ENCODE data around the gene SPTY2D1.
"Not testable (repeated sequence)": the region's sequence is repeated elsewhere in the genome, so short reads cannot be mapped to it uniquely, and the experiment has no call there.

Gene SPTY2D1

DNA sequence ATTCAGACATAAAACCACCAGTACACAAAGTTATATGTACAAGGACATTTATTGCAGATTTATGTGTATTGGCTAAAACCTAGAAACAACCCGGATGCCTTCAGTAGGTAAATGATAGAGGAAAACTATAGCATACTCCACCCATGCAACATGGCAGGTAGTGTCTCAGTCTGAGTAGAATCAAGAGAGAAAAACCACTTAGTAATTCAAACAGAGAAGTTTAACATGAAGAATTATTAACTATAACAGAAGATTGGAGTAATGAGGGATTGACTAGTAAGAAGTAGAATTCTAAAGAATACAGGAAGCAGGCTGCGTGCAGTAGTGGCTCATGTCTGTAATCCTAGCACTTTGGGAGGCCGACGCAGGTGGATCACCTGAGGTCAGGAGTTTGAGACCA is 16.2 kb upstream of the SPTY2D1 start:
- no peak for DNase-seq (ENCODE audit: low read depth in 1 of 2, low spot score in 1 of 2)
- no peak for TF ChIP-seq JUND (IDR thresholded peaks at IDR 0.05; ENCODE audit: low read depth)
- in situ Hi-C loops (cut with HindIII; ENCODE audit: low pct_unique_long_range_greater_than_20kb, low sequenced_read_pairs) = no loop called here

GRCh38 chr11:18643034-18643433 is 8.9 kb upstream of the SPTY2D1 start:
- DNase-seq (ENCODE audit: low read depth in 1 of 2, low spot score in 1 of 2); in situ Hi-C loops (cut with HindIII; ENCODE audit: low pct_unique_long_range_greater_than_20kb, low sequenced_read_pairs): not testable (repeated sequence)

- no peak for TF ChIP-seq JUND (IDR thresholded peaks at IDR 0.05; ENCODE audit: low read depth)
- no peak for DNase-seq (ENCODE audit: low read depth in 1 of 2, low spot score in 1 of 2)
- in situ Hi-C loops (cut with HindIII; ENCODE audit: low pct_unique_long_range_greater_than_20kb, low sequenced_read_pairs) = no loop called here
Observed at GRCh38 chr11:18641677-18642076, 7.5 kb upstream of the SPTY2D1 start.

DNA sequence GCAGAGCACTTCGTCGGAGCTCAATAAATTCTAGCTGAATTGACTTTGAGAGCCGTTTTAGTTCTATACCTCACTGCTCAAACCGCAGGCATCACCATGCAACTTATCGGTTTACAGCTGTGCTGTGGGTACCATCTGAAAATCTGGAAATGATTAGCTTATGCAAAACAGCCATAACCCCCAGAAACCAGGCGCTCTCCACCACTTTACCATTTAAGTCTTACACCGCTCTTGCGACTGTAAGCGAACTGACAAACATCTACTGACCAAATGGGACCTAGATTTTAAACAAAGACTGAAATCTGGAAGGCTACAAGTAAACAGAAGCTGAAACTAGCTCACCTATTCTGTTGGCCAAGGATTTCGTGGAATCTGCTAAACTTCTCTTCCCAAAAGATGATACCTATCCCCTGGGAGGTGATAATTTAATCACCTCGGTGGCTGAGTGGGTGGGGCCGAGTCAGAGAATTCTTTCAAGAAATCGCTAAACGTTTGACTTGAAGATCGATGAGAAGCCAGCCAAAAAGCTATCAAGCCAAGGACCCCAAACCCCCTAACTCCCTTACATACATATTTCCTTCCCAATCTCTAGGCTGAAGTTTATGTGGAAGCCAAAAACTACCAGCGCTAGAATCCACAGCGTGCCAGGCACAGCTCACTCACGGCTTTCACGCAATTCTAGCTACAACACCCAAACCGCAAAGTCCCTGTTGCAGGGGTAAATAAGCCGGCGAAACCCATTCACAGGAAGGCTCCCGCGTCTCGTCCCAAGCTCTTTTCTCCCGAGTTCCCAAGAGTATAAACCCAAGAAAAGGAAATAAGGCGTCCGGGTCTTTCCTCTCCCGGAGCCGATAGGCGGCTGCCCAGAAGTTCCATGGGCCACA is 644 bp downstream of the SPTY2D1 start:
- no peak for TF ChIP-seq JUND (IDR thresholded peaks at IDR 0.05; ENCODE audit: low read depth)
- in situ Hi-C loops (cut with HindIII; ENCODE audit: low pct_unique_long_range_greater_than_20kb, low sequenced_read_pairs) = no loop called here
- DNase-seq (ENCODE audit: low read depth in 1 of 2, low spot score in 1 of 2) = no peak

DNA sequence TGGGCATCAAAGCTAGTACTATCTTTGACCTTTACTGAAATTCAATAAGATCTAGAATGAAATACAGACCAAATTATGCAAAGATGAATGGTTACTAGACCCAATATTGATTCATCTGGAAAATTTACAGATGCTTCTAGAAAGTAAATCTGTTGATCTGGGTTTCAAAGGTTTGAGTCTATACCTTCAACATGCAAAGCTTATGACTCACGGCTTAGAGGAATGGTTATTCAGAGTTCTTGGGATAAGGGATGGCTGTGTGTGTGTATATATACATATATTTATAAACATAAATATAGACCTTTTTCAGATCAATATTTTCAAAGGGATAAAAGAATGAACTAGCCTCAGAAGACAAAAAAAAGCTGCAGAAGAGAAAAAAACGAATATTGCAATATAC is 1.3 kb downstream of the SPTY2D1 start:
- in situ Hi-C loops (cut with HindIII; ENCODE audit: low pct_unique_long_range_greater_than_20kb, low sequenced_read_pairs) = no loop called here
- no peak for TF ChIP-seq JUND (IDR thresholded peaks at IDR 0.05; ENCODE audit: low read depth)

DNA sequence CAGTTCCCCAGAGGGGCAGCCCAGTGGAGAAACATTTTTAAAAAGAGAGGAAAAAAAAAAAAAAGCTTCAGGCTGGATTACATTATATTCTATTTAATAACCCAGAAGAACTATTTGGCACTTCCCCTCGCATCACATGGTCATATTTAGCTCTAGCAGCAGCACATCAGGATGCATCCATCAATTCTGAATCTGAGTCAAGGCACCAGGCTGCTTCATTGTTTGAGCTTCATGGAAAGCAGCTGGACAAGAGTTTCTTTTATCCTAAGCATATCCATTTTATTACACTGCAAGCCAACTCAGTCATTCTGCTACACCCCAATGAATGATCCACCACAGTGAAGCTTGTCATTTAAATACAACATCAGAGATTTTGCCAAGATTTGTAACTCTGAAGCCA is 10.0 kb downstream of the SPTY2D1 start:
- in situ Hi-C loops (cut with HindIII; ENCODE audit: low pct_unique_long_range_greater_than_20kb, low sequenced_read_pairs) = no loop called here
- no peak for DNase-seq (ENCODE audit: low read depth in 1 of 2, low spot score in 1 of 2)

More for the DNA sequence above, 1.3 kb downstream of the SPTY2D1 start:
- DNase-seq (ENCODE audit: low read depth in 1 of 2, low spot score in 1 of 2) = no peak

GRCh38 chr11:18623707-18624106 is 10.4 kb downstream of the SPTY2D1 start:
- no peak for DNase-seq (ENCODE audit: low read depth in 1 of 2, low spot score in 1 of 2)
- no peak for TF ChIP-seq JUND (IDR thresholded peaks at IDR 0.05; ENCODE audit: low read depth)
- in situ Hi-C loops (cut with HindIII; ENCODE audit: low pct_unique_long_range_greater_than_20kb, low sequenced_read_pairs) = no loop called here

More for the DNA sequence above, 10.0 kb downstream of the SPTY2D1 start:
- no peak for TF ChIP-seq JUND (IDR thresholded peaks at IDR 0.05; ENCODE audit: low read depth)

GRCh38 chr11:18618342-18619025 is 15.7 kb downstream of the SPTY2D1 start:
- in situ Hi-C loops (cut with HindIII; ENCODE audit: low pct_unique_long_range_greater_than_20kb, low sequenced_read_pairs) = no loop called here
- no peak for TF ChIP-seq JUND (IDR thresholded peaks at IDR 0.05; ENCODE audit: low read depth)
- DNase-seq (ENCODE audit: low read depth in 1 of 2, low spot score in 1 of 2) = no peak

DNA sequence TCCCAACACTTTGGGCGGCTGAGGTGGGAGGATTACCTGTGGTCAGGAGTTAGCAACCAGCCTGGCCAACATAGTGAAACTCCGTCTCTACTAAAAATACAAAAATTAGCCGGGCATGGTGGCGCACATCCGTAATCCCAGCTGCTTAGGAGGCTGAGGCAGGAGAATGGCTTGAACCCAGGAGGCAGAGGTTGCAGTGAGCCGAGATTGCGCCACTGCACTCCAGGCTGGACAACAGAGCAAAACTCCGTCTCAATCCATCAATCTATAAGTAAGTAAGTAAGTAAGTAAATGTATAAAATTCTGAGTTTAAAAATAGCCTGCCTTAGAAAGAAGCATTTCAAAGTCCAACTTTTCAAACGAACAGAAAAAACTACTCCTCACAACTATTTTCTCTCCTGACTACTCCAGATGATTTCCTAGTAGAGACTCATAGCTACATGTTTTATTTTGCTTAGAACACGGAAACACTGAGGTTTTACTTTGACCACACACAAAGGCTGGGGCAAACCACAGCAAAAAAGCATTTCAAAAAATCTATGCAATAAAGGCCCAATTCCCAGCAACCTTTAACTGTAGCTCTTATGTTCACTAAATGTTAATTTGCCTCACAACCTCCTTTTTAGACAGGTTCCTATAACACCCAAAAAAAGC is 16.3 kb downstream of the SPTY2D1 start:
- in situ Hi-C loops (cut with HindIII; ENCODE audit: low pct_unique_long_range_greater_than_20kb, low sequenced_read_pairs) = no loop called here
- no peak for DNase-seq (ENCODE audit: low read depth in 1 of 2, low spot score in 1 of 2)
- no peak for TF ChIP-seq JUND (IDR thresholded peaks at IDR 0.05; ENCODE audit: low read depth)

- DNase-seq (ENCODE audit: low read depth in 1 of 2, low spot score in 1 of 2) = no peak
- TF ChIP-seq JUND (IDR thresholded peaks at IDR 0.05; ENCODE audit: low read depth) = no peak
Observed at GRCh38 chr11:18615628-18616392, 18.3 kb downstream of the SPTY2D1 start.

DNA sequence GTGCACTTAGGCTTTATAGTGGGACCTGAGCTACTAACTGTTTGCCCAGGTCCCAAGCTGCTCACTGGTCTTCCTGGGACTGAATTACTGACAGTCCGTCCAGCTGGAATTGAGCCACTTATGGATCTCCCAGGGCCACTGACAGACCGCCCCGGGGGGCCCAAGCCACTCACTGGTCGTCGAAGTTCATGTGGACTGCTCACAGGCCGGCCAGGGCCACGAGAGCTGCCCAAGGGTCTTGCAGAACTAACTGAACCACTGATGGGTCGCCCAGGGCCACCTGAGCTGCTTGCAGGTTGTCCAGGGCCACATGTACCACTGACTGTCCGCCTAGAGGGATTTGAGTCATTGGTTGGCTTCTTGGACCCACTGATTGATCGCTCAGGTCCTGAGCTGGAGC is 19.5 kb downstream of the SPTY2D1 start:
- in situ Hi-C loops (cut with HindIII; ENCODE audit: low pct_unique_long_range_greater_than_20kb, low sequenced_read_pairs) = no loop called here
- TF ChIP-seq JUND (IDR thresholded peaks at IDR 0.05; ENCODE audit: low read depth) = no peak
- no peak for DNase-seq (ENCODE audit: low read depth in 1 of 2, low spot score in 1 of 2)

More at GRCh38 chr11:18615628-18616392, 18.3 kb downstream of the SPTY2D1 start:
- in situ Hi-C loops (cut with HindIII; ENCODE audit: low pct_unique_long_range_greater_than_20kb, low sequenced_read_pairs) = no loop called here

GRCh38 chr11:18612394-18612793 is 21.7 kb downstream of the SPTY2D1 start:
- DNase-seq (ENCODE audit: low read depth in 1 of 2, low spot score in 1 of 2) = no peak
- in situ Hi-C loops (cut with HindIII; ENCODE audit: low pct_unique_long_range_greater_than_20kb, low sequenced_read_pairs) = no loop called here
- TF ChIP-seq JUND (IDR thresholded peaks at IDR 0.05; ENCODE audit: low read depth) = no peak
